HCT116 (cell line): Measurements from ENCODE around the gene MOAP1. TPM values are rescaled to one million over a fixed set of nuclear protein-coding genes. Genes with fewer than 3 reads are reported as not detected.
A peak's percentile ranks its signal among the peaks of the same experiment; 100 is the strongest.

ENCODE experiments used
- ATAC-seq: fragments of 200-7000 bp; cut with Tn5 transposase; 2 replicates; pipeline ENCODE4 v1.9.1; 2020; ENCODE audit warnings: mild to moderate bottlenecking, moderate library complexity
- BruUV-seq: library from RNA; stranded (reverse); fragments of 400-500 nt; replicated peaks from 2 replicates; lab custom pipeline; 2021; lab: Mats Ljungman, UMichigan
- CTCF ChIA-PET: fragments of 300-600 bp; sonication (Branson Sonifier 250); formaldehyde crosslinking; loops from one replicate; lab custom pipeline; 2021; ENCODE audit warnings: antibody characterized with exemption; lab: Charles Lee
- POLR2A ChIA-PET: fragments of 300-600, 350-600 bp; sonication (Branson Sonifier 250); formaldehyde crosslinking; loops from one replicate; lab custom pipeline; 2021; ENCODE audit warnings: antibody characterized with exemption; lab: Charles Lee
- RAD21 ChIA-PET, 2 experiments: fragments of 300-600 bp; sonication (Branson Sonifier 250); formaldehyde crosslinking; loops; one replicate each; lab custom pipeline; 2023; ENCODE audit warnings: low total read pairs in 2 of 2; ENCODE audit not compliant: uncharacterized antibody in 2 of 2, unreplicated experiment in 2 of 2, low non-redundant PET in 1 of 2; lab: Charles Lee
- DNase-seq: peaks from one replicate; pipeline ENCODE4 v3.0.0-alpha.2; 2010; ENCODE audit warnings: low read depth, low spot score
- H2AFZ ChIP-seq: fragments of 200-600 bp; shearing (Covaris generic), sonication (generic); 2 replicates; pipeline ENCODE4 v1.6.1; 2017; ENCODE audit warnings: low read depth, mixed run types, mixed read lengths, antibody characterized with exemption, low read length; ENCODE audit not compliant: poor library complexity, severe bottlenecking
- H3K27ac ChIP-seq: 2 replicates; pipeline ENCODE4 v1.5.1; 2012; ENCODE audit warnings: low read depth, low read length
- H3K27me3 ChIP-seq: fragments of 200-600 bp; sonication (generic); 2 replicates; pipeline ENCODE4 v1.6.1; 2016; ENCODE audit warnings: mixed run types, low read length, mixed read lengths; ENCODE audit not compliant: insufficient read depth
- H3K36me3 ChIP-seq, 2 experiments: fragments of 200-500 bp in 1 of 2; fragments of 200-600 bp in 1 of 2; sonication (Bioruptor generic) in 1 of 2; sonication (generic) in 1 of 2; 2 replicates each; pipeline versions ENCODE4 v1.5.1 to v1.6.1; 2014 to 2016; ENCODE audit warnings: low read length in 2 of 2, inconsistent platforms in 1 of 2, mixed read lengths in 1 of 2, mixed run types in 1 of 2; ENCODE audit not compliant: insufficient read depth in 2 of 2, control insufficient read depth in 1 of 2
- H3K4me1 ChIP-seq, 2 experiments: fragments of 200-600 bp in 1 of 2; sonication (generic) in 1 of 2; 2 replicates each; pipeline versions ENCODE4 v1.5.1 to v1.6.1; 2012 to 2017; ENCODE audit warnings: low read length in 2 of 2, inconsistent platforms in 1 of 2, mild to moderate bottlenecking in 1 of 2, mixed read lengths in 1 of 2, mixed run types in 1 of 2, moderate library complexity in 1 of 2; ENCODE audit not compliant: insufficient read depth in 2 of 2, control insufficient read depth in 1 of 2
- H3K4me2 ChIP-seq: fragments of 200-600 bp; sonication (generic); 2 replicates; pipeline ENCODE4 v1.6.1; 2017; ENCODE audit warnings: mixed run types, low read length, mixed read lengths
- H3K4me3 ChIP-seq, 2 experiments: fragments of 200-600 bp in 1 of 2; sonication (generic) in 1 of 2; replicated peaks in 1 of 2; 2 replicates each; pipeline ENCODE4 v1.5.1; 2011 to 2016; ENCODE audit warnings: low read length in 2 of 2, control low read depth in 1 of 2, low read depth in 1 of 2, mild to moderate bottlenecking in 1 of 2, mixed read lengths in 1 of 2, mixed run types in 1 of 2
- H3K79me2 ChIP-seq: fragments of 200-600 bp; sonication (generic); 2 replicates; pipeline ENCODE4 v1.6.1; 2017; ENCODE audit warnings: mild to moderate bottlenecking, mixed run types, low read length, moderate library complexity, mixed read lengths; ENCODE audit not compliant: insufficient read depth
- H3K9ac ChIP-seq: fragments of 200-600 bp; sonication (generic); 2 replicates; pipeline ENCODE4 v1.6.1; 2016; ENCODE audit warnings: low read length, mixed read lengths
- H3K9me2 ChIP-seq: fragments of 200-600 bp; sonication (generic), shearing (Covaris generic); 2 replicates; pipeline ENCODE4 v1.6.1; 2017; ENCODE audit warnings: mixed run types, mild to moderate bottlenecking, moderate library complexity; ENCODE audit not compliant: insufficient read depth
- H3K9me3 ChIP-seq, 2 experiments: fragments of 200-500 bp in 1 of 2; fragments of 200-600 bp in 1 of 2; sonication (Bioruptor generic) in 1 of 2; sonication (generic) in 1 of 2; 2 replicates each; pipeline ENCODE4 v1.6.1; 2014 to 2017; ENCODE audit warnings: low read length in 2 of 2, mixed read lengths in 2 of 2, inconsistent platforms in 1 of 2, low read depth in 1 of 2, mild to moderate bottlenecking in 1 of 2, mixed run types in 1 of 2, moderate library complexity in 1 of 2; ENCODE audit not compliant: control insufficient read depth in 1 of 2, insufficient read depth in 1 of 2
- H4K20me1 ChIP-seq: fragments of 200-600 bp; sonication (generic), shearing (Covaris generic); 2 replicates; pipeline ENCODE4 v1.6.1; 2017; ENCODE audit warnings: mixed run types, mild to moderate bottlenecking, moderate library complexity; ENCODE audit not compliant: insufficient read depth
- CTCF ChIP-seq, 3 experiments: fragments of 200-600 bp in 1 of 3; sonication (generic) in 1 of 3; IDR thresholded peaks in 2 of 3; conservative IDR thresholded peaks in 1 of 3; 2 replicates each; pipeline ENCODE4 v1.5.1; 2012 to 2017; ENCODE audit warnings: low read depth in 2 of 3, low read length in 2 of 3, antibody characterized with exemption in 1 of 3, borderline replicate concordance in 1 of 3, control low read depth in 1 of 3, mild to moderate bottlenecking in 1 of 3, mixed read lengths in 1 of 3, mixed run types in 1 of 3, moderate library complexity in 1 of 3; ENCODE audit not compliant: insufficient read depth in 1 of 3
- RAD21 ChIP-seq: IDR thresholded peaks from 2 replicates; pipeline ENCODE4 v1.6.1; 2012; ENCODE audit warnings: low read depth, mild to moderate bottlenecking
- intact Hi-C: fragments of 100-400 bp; cut with micrococcal nuclease; formaldehyde crosslinking; loops from 2 replicates; pipeline ENCODE4 v1.10.0; 2022
- total RNA-seq: library from RNA; stranded (reverse); gene quantifications from one replicate; pipeline ENCODE4 v1.2.1, GENCODE V29; 2021; ENCODE audit not compliant: unreplicated experiment
- TF ChIP-seq, protein P1 (sequence below): IDR thresholded peaks from 2 replicates; pipeline ENCODE4 v1.6.1; 2012

MOAP1 gene
- total RNA-seq, 1 experiment from 2014 or later = 14.2 TPM

GRCh38 chr14:93132472-93133065 is 52.1 kb downstream of the MOAP1 start:
- no peak overlapping the region for H2AFZ ChIP-seq
- ChIA-PET CTCF (interaction anchor here (1.0 to 3.3 kb wide), 8 partner anchors 10 to 181 kb away, joined by 3 to 46 read pairs (median 4); partner anchors contain the start of gene UBR7), POLR2A (interaction anchor here (1.2 to 1.6 kb wide), 2 partner anchors 16 to 18 kb away, joined by 3 to 6 read pairs; no protein-coding TSS in a partner anchor)
- no peak overlapping the region for H3K27ac ChIP-seq
- H3K9me2 ChIP-seq = no peaks in the 10 kb centered on the region
- TF ChIP-seq, protein P1, sequence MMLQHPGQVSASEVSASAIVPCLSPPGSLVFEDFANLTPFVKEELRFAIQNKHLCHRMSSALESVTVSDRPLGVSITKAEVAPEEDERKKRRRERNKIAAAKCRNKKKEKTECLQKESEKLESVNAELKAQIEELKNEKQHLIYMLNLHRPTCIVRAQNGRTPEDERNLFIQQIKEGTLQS = no peak
- peak; percentile 47 to 56 (median 51) for TF ChIP-seq CTCF (IDR thresholded peaks at IDR 0.05 in 2 of 3, conservative IDR thresholded peaks at IDR 0.05 in 1 of 3; ENCODE audit: borderline replicate concordance in 1 of 3, insufficient read depth in 1 of 3, low read depth in 2 of 3, low read length in 2 of 3)
- peak; percentile 55 for TF ChIP-seq RAD21
- TF ChIP-seq, all 23 proteins: peak for 2
- Histone ChIP-seq H3K79me2 (no peaks in the 10 kb centered on the region), H3K36me3 (no peaks in the 10 kb centered on the region), H3K9ac (no peak overlapping the region), H4K20me1 (no peaks in the 10 kb centered on the region), H3K4me3 (no peak overlapping the region), H3K4me2 (no peak overlapping the region), H3K9me3 (no peaks in the 10 kb centered on the region), H3K27me3 (no peaks in the 10 kb centered on the region), H3K4me1 (peaks cover 7 to 11% of the 10 kb centered on the region in 2 experiments)
- DNase-seq (no peak), ATAC-seq (peak; percentile 82)
- RAD21 ChIA-PET = interaction anchor here (0.6 to 2.2 kb wide), 4 partner anchors 9 to 181 kb away, joined by 5 to 9 read pairs (median 7); no protein-coding TSS in a partner anchor
- no TSS peak for BruUV-seq
- intact Hi-C loops = no loop called here

Other genes with a start within 250 kb of the MOAP1 start
- 70.2 TPM for gene ITPK1, start 69.0 kb downstream of the MOAP1 start, total RNA-seq
- 19.5 TPM for gene LYSET, start 420 bp upstream of the MOAP1 start, total RNA-seq
- 11.2 TPM for gene GON7, start 22.2 kb upstream of the MOAP1 start, total RNA-seq
- gene UBR7, start 22.4 kb upstream of the MOAP1 start, total RNA-seq = 23.9 TPM
- gene BTBD7, start 148.1 kb upstream of the MOAP1 start, total RNA-seq = 30.8 TPM
- gene COX8C, start 162.3 kb upstream of the MOAP1 start, total RNA-seq = not detected
- 0.10 TPM for gene UNC79, start 246.0 kb upstream of the MOAP1 start, total RNA-seq